ENCODE data around the gene MYO6.

- TF ChIP-seq MAX (IDR thresholded peaks at IDR 0.05) (no peak), SRF (IDR thresholded peaks at IDR 0.05; ENCODE audit: low read depth) (no peak), CTCF (IDR thresholded peaks at IDR 0.05 in 2 of 3, conservative IDR thresholded peaks at IDR 0.05 in 1 of 3; ENCODE audit: borderline replicate concordance in 1 of 3, insufficient read depth in 1 of 3, low read depth in 2 of 3, low read length in 2 of 3) (no peak), ZNF274 (IDR thresholded peaks at IDR 0.05; ENCODE audit: low read depth, low read length) (no peak), SIN3A (IDR thresholded peaks at IDR 0.05; ENCODE audit: low read depth) (no peak), POLR2A (IDR thresholded peaks at IDR 0.05; ENCODE audit: borderline replicate concordance, extremely low read depth, insufficient read depth, insufficient read length) (no peak), CBX3 (IDR thresholded peaks at IDR 0.05; ENCODE audit: low read depth) (no peak), JUND (IDR thresholded peaks at IDR 0.05) (no peak)
These were observed 25.7 kb upstream of the MYO6 start for GRCh38 chr6:75723382-75723781.

Measured in HCT116 (cell line).